GM18498 (cell line): ENCODE measurements around the gene ACADM.
"Not testable (repeated sequence)": the region's sequence is repeated elsewhere in the genome, so short reads cannot be mapped to it uniquely, and the experiment has no call there.

ENCODE experiments used
- ATAC-seq: cut with Tn5 transposase; IDR thresholded peaks from one replicate; pipeline ENCODE4 v1.9.1; 2021; ENCODE audit warnings: mild to moderate bottlenecking, moderate library complexity; ENCODE audit not compliant: unreplicated experiment

The ACADM gene

DNA sequence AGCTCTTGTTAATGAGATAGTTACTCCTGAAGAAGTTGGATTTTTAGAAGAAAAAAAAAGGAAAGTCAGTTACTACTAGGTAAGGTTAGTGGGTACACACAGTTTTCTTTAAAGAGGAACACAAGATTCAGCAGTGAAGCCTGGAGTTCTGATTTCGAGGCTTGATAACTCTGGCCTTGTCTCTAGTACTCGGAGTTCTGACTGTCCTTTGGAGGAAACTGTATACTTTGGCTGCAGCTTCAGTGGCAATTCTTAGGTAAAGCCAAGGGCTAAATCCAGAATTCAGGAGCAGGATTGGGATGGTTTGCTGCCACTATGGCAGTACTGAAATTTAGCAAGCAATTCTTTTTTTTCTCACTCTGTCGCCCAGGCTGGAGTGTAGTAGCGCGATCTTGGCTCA is 9.2 kb downstream of the ACADM start:
- ATAC-seq, result no peak

DNA sequence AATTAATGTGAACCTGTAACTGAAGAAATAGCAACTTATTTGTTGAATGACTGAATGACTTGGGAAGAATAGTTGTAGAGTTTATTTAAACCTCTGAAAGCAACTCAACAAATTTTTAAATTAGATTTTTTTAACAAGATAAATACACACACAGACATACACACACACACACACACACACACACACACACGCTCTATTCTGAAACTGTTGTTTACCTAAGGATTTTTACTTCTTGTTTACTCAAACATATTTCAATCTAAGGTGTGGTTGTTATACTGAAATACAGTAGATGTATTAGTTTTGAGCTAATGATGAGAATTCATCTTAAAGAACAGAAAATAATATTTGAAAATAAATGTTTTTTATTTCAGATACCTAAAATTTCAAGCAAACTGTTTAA is 11.5 kb downstream of the ACADM start:
- ATAC-seq, result no peak

DNA sequence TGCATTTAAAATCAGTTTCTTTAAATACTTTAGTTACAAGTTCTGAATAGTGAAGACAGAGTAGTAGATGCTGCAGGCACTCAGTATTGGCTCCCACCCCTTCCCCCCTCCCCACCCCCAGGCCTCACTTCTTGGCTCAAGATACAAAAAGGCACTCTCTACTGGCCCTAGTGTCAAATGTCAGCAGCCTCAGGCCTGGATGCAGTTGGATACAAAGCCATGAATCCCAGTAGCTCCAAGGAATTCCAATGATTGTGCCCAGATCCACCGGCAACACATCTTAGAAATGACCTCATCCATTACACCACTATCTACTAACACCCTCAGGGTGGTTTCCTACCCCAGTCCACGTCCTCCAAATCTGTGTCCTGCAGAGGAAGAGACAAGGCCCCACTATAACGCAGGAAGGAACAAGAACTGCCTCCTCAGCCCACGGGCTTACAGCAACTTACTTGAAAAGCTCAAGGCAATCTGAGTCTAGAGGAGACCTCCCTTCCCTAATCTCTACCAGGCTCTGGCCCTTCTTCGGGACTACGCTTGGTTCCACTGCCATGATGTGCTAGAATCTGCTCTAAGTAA is 17.6 kb downstream of the ACADM start:
- no peak for ATAC-seq

DNA sequence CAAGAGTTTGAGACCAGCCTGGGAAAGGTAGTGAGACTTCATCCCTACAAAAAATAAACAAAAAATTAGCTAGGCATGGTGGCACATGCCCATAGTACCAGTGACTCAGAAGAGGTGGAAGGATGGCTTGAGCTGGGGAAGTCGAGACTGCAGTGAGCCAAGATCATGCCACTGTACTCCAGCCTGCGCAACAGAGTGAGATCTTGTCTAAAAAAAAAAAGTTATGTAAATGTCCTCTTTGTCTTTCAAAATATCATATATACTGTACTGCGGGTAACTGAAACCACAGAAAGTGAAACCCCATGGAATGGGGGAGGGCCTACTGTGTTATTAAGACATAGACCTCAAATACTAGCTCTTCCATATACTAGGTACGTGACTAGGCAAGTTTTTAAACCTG is 20.8 kb downstream of the ACADM start:
- peak; percentile 79 for ATAC-seq

DNA sequence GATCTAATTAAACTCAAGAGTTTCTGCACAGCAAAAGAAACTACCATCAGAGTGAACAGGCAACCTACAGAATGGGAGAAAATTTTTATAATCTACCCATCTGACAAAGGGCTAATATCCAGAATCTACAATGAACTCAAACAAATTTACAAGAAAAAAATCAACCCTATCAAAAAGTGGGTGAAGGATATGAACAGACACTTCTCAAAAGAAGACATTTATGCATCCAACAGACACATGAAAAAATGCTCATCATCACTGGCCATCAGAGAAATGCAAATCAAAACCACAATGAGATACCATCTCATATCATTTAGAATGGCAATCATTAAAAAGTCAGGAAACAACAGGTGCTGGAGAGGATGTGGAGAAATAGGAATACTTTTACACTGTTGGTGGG is 32.7 kb downstream of the ACADM start:
- ATAC-seq, result not testable (repeated sequence)

DNA sequence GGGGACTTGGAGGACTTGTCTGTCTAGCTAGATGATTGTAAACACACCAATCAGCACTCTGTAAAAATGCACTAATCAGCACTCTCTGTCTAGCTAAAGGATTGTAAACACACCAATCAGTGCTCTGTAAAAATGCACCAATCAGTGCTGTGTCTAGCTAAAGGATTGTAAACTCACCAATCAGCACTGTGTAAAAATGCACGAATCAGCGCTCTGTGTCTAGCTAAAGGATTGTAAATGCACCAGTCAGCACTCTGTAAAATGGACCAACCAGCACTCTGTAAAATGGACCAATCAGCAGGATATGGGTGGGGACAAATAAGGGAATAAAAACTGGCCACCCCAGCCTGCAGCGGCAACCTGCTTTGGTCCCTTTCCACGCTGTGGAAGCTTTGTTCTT is 34.0 kb downstream of the ACADM start:
- not testable (repeated sequence) for ATAC-seq

DNA sequence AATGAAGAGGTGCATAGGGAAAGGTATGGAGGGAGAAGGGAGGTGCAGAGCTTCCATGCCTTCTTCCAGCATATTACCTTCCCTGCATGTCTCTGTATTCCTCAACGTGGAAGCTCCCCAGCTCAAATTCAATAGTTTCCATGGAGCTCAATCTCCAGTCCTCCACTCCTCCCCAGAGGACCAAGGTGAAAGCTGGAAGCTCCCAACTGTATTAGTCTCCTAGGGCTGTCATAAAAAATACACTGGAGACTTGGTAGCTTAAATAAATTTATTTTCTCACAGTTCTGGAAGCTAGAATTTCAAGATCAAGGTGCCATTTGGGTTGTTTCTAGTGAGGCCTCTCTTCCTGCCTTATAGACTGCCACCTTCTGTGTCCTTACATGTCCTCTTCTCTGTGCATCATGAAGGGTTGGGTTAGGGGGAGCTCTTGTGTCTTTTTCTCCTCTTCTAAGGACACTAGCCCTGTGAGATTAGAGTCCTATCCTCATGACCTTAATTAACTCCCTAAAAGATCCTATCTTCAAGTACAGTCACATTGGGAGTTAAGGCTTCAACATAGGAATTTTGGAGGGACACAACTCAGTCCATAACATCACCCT is 39.6 kb downstream of the ACADM start:
- no peak for ATAC-seq

DNA sequence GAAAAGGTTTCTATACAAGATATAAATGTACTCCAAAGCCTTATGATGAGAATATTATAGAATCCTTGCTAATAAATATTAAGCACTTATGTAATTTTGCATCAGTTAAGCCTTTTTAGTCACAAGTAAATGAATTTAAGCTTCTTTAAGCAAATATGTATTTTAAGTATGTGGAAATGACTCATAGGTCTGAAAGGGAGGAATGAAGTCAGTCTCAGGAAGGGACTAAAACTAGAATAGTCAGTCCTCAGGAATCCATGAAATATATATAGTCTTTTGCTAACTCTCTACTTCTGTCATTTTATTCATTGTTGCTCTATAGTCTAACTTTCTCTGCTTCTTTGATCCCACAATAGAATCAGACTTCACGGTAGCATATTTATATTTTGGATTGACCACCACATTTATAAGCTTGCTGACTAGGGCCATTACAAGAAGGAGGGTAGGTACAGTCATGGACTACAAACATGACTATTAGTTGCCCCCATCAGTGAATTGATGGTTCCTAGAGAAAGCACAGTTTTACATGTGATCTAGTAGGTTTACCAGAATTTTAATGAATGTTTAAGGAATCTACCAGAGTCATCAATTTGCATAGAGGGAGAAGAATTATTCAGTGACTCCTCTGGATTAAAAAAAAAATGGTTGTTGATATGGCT is 41.3 kb downstream of the ACADM start:
- ATAC-seq, result no peak

DNA sequence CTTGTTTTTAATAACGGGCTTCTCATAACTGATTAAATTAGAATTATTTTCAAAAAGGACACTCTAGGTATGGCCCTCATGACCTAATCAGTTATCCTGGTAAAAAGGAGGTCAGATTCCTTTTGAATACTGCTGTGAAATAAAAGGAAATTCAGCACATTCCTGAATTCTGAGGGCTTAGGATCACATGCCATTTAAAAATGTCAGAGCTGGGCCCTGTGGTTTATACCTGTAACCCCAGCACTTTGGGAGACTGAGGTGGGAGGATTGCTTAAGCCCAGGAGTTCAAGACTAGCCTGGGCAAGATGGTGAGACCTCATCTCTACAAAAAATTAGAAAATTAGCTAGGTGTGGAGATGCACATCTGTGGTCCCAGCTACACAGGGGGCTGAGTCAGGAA is 43.5 kb downstream of the ACADM start:
- no peak for ATAC-seq

DNA sequence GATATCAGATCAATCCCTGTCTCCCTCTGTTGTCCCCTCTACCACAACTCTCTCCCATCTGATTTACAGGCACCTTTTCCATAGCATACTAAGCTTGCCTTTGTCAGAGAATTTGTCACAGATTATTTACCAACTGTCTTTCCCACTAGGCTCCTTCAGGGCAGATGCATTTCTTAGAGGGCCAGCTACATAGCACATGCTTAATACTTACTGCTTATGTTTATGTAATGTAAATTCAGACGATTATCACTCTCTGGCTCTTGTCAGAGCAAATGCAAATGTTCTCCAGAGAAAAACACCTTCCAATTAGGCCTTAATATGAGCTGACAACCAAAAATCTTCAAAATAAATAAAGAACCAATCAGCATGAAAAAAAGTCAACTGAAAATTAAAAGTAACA is 46.3 kb downstream of the ACADM start:
- no peak for ATAC-seq

DNA sequence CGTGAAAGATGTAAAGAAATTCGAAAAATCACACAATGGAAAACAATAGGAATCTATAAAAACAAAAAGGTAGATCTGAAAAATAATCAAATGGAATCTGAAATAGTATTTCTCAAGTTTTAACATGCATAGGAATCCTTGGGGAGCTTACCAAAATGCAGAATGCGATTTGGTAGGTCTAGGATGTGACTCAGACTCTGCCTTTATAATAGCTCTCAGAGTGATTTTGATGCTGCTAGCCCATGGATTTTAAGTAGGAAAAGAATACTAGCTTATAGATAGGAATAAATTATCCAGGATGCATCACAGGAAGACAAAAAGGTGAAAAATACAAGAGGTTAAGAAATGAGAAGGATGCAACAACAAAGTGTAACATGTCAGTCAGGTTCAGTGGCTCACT is 47.5 kb downstream of the ACADM start:
- ATAC-seq, result no peak

DNA sequence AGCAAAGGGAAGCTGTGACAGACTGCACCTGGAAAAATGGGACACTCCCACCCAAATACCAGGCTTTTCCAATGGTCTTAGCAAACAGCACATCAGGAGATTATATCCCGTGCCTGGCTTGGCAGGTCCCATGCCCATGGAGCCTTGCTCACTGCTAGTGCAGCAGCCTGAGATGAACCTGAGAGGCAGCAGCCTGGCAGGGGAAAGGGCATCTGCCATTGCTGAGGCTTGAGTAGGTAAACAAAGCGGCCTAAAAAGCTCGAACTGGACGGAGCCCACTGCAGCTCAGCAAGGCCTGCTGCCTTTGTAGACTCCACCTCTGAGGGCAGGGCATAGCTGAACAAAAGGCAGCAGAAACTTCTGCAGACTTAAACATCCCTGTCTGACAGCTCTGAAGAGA is 53.3 kb downstream of the ACADM start:
- ATAC-seq, result not testable (repeated sequence)

DNA sequence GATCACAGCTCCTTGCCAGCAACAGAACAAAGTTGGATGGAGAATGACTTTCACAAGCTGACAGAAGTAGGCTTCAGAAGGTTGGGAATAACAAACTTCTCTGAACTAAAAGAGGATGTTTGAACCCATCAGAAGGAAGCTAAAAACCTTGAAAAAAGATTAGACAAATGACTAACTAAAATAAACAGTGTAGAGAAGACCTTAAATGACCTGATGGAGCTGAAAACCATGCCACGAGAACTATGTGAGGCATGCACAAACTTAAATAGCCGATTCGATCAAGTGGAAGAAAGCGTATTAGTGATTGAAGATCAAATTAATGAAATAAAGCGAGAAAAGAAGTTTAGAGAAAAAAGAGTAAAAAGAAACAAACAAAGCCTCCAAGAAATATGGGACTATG is 54.2 kb downstream of the ACADM start:
- ATAC-seq, result not testable (repeated sequence)

DNA sequence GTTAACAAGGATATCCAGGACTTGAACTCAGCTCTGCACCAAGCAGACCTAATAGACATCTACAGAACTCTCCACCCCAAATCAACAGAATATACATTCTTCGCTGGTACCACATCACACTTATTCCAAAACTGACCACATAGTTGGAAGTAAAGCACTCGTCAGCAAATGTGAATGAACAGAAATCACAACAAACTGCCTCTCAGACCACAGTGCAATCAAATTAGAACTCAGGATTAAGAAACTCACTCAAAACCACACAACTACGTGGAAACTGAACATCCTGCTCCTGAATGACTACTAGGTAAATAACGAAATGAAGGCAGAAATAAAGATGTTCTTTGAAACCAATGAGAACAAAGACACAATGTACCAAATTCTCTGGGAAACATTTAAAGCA is 55.7 kb downstream of the ACADM start:
- not testable (repeated sequence) for ATAC-seq

DNA sequence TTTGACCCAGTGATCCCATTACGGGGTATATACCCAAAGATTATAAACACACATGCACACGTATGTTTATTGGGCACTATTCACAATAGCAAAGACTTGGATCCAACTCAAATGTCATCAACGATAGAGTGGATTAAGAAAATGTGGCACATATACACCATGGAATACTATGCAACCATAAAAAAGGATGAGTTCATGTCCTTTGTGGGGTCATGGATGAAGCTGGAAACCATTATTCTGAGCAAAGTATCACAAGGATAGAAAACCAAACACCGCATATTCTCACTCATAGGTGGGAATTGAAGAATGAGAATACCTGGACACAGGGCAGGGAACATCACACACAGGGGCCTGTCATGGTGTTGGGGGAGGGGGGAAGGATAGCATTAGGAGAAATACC is 59.4 kb downstream of the ACADM start:
- ATAC-seq, result not testable (repeated sequence)

DNA sequence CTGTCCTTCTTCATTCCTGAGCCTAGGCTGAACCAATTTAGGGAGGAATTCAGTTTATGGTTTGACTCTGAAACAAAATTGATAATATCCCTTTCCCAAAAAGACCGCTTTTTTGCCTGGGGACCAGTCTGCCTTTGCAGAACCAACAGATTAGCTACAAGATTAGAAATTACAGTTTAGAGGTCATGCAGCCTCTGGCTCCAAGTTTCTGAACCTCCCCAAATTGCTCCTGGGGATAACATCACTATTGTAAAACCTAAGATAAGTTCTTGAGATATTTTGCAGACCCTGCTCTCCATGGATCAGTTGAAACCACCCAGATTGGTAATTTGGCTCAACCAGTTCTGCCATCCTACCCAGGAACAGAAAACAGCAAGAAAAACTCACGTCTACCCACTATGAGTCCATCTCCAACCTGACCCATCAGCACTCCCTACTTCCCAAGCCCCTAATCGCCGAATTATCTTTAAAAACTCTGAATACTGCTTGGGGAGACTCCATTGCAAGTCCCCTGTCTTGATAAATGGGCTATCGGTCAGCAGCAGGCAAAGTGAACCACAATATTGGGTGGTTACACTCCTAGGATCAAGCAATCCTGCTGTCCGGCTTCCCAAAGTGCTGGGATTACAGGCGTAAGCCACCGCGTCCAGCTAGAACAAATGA is 60.9 kb downstream of the ACADM start:
- ATAC-seq, result peak; percentile 7

DNA sequence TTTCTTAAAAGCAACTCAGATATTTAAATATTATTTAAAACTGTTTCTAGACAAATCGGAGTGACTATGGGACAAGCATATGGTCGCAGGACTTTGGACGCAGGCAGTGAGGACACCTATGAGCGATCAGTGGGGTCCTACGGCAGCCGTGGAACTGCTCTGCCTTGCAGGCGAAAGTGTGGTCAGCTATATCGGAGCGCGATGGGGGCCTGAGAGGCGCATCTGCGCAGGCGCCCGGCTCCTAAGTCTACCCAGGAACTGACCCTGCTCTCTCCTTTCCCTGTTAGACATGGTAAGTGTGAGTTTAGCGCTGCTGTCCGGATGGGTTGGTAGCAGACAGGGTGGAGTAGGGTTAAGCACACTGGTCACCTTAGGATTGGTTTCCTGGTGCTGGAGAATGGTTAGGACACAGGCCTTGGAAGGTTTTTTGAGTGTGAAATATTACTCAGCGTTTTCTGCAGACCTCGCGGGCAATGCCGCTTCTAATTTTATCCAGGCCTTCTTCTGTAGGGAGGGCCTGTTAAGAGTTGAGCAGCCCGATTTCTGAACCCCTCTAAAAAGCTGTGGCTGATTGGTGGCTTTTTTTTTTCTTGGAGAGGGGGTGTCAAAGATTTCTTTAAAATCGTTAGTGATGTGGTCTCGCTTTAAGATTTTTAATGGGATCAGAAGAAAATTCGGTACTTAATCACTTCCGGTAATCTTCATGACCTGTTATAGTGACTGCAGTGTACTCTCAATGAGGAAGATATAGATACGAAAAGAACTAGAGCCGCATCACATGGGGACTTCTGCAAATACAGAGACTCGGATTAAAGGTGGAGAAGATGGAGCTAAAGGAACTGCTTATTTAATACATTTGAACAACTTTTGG is 61.7 kb downstream of the ACADM start, which contains the start of gene RABGGTB:
RABGGTB (plus strand) TSS at position 274 of the 871 bp plus-strand sequence; CDS start at position 290, 16 bp downstream.
- ATAC-seq, result peak; percentile 74

DNA sequence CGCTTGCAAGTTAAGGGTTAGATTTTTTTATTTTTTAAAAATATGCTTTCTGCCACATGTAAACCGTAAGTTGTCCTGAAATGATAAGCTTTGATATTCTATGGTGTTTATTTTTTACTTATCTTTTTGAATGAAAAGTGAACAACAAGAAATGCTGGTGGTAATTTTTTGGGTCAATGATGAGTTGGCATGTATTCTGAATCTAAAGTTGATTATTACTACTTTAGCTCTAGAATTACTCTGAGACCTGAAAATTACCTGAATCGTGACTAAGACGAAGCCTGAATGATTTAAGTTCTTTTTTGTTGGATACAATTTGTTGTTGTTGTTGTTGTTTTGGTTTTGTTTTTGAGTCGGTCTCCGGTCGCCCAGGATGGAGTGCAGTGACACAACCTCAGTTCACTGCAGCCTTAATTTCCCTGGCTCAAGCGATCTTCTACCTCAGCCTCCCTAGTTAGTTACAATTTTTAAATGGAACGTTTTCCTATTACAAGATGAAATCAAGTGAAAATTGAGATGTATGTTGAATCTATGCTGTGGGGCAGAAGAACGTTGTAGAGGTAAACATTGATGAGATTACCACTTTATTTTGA is 62.5 kb downstream of the ACADM start:
- ATAC-seq, result no peak

DNA sequence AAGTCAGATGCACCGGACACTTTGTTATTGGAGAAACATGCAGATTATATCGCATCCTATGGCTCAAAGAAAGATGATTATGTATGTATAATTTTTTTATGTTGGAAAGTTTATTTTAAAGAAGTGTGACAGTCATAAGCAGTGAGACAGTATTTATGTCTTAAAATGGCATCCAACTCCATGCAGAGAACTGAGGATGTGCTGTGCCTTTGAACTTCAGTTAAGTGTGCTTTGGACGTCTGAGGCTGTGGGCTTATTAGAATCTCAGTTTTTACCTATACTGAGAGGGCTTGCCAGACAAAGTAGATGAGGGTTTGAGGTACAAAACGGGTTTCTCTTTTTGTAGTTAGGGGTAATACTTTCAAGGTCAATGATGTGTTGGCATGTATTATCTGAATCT is 63.0 kb downstream of the ACADM start:
- no peak for ATAC-seq

DNA sequence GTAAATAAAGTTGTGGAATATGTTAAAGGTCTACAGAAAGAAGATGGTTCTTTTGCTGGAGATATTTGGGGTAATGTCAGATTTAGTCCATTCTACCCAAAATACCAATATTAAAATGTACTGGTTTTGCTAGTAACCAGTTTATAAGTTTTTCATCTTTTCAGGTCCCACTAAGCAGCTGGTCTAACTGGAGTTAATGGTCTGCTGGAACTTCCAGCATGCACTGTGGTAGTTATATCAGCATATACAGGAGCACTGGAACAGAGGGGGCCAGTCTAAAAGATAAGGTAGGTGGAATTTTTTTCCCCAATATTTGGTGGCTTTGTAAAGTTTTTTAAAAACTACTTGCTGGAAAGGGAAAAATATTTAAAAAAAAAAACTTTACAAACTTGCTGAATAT is 65.5 kb downstream of the ACADM start:
- no peak for ATAC-seq

DNA sequence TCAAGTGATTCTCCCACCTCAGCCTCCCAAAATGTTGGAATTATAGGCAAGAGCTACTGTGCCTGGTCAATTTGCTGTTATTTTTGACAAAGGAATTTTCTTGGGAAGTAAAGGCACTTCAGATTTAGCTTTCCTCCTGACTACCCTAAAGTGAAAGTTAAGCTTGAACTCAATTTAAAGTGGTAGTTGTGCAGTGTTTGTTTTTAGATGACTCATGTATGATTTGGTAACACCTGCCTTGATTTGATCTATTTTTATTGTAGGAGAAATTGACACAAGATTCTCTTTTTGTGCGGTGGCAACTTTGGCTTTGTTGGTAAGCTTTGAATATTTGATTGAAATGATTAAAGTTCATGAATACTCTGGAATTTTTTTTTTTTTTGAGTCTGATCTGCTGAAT is 66.5 kb downstream of the ACADM start:
- ATAC-seq, result no peak
